ENCODE data around the gene VSTM2L. TPM values are rescaled to one million over a fixed set of nuclear protein-coding genes. Genes with fewer than 3 reads are reported as not detected.

VSTM2L gene
- total RNA-seq, 1 donor from 2014 or later, result 6.2 TPM

- Mint-ChIP-seq H3K36me3 (ENCODE audit: insufficient read depth) (no peaks in the 10 kb centered on the region), H3K4me3 (ENCODE audit: low read depth) (peak overlapping the region; percentile 73), H3K27me3 (peaks cover 53% of the 10 kb centered on the region), H3K9me3 (ENCODE audit: low read depth) (no peaks in the 10 kb centered on the region), H3K27ac (peak overlapping the region; percentile 94), H3K4me1 (ENCODE audit: low read depth) (peaks cover 6% of the 10 kb centered on the region)
- TF ChIP-seq CTCF (IDR thresholded peaks at IDR 0.05; ENCODE audit: unreplicated experiment), result no peak
- DNase-seq (ENCODE audit: low spot score, unreplicated experiment), result no peak
These were observed 11.4 kb downstream of the VSTM2L start for GRCh38 chr20:37914367-37914671.

GRCh38 chr20:37914672-37915433 lies 11.9 kb downstream of the VSTM2L start:
- peaks cover 53% of the 10 kb centered on the region for H3K27me3 Mint-ChIP-seq

GRCh38 chr20:37915434-37915787 lies 12.5 kb downstream of the VSTM2L start:
- no peak for DNase-seq (ENCODE audit: low spot score, unreplicated experiment)

More at GRCh38 chr20:37914672-37915433, 11.9 kb downstream of the VSTM2L start:
- H3K4me1 Mint-ChIP-seq (ENCODE audit: low read depth), result peaks cover 6% of the 10 kb centered on the region
- H3K27ac Mint-ChIP-seq, result peak overlapping the region; percentile 94
- H3K9me3 Mint-ChIP-seq (ENCODE audit: low read depth), result no peaks in the 10 kb centered on the region
- no peaks in the 10 kb centered on the region for H3K36me3 Mint-ChIP-seq (ENCODE audit: insufficient read depth)
- no peak for TF ChIP-seq CTCF (IDR thresholded peaks at IDR 0.05; ENCODE audit: unreplicated experiment)
- H3K4me3 Mint-ChIP-seq (ENCODE audit: low read depth), result peak overlapping the region; percentile 73
- DNase-seq (ENCODE audit: low spot score, unreplicated experiment), result peak; percentile 32

GRCh38 chr20:37915800-37916570 lies 13.1 kb downstream of the VSTM2L start:
- Mint-ChIP-seq H3K27ac (peak overlapping the region; percentile 33), H3K36me3 (ENCODE audit: insufficient read depth) (no peaks in the 10 kb centered on the region), H3K4me3 (ENCODE audit: low read depth) (peak overlapping the region; percentile 42), H3K4me1 (ENCODE audit: low read depth) (peaks cover 6% of the 10 kb centered on the region), H3K27me3 (peaks cover 53% of the 10 kb centered on the region), H3K9me3 (ENCODE audit: low read depth) (no peaks in the 10 kb centered on the region)
- DNase-seq (ENCODE audit: low spot score, unreplicated experiment), result no peak
- TF ChIP-seq CTCF (IDR thresholded peaks at IDR 0.05; ENCODE audit: unreplicated experiment), result no peak

More at GRCh38 chr20:37915434-37915787, 12.5 kb downstream of the VSTM2L start:
- Mint-ChIP-seq H3K4me3 (ENCODE audit: low read depth) (no peak overlapping the region), H3K36me3 (ENCODE audit: insufficient read depth) (no peaks in the 10 kb centered on the region), H3K27ac (no peak overlapping the region), H3K27me3 (peaks cover 53% of the 10 kb centered on the region), H3K9me3 (ENCODE audit: low read depth) (no peaks in the 10 kb centered on the region), H3K4me1 (ENCODE audit: low read depth) (peaks cover 6% of the 10 kb centered on the region)
- TF ChIP-seq CTCF (IDR thresholded peaks at IDR 0.05; ENCODE audit: unreplicated experiment), result no peak

GRCh38 chr20:37917461-37917860 lies 14.5 kb downstream of the VSTM2L start:
- H3K27me3 Mint-ChIP-seq, result peaks cover 43% of the 10 kb centered on the region
- no peaks in the 10 kb centered on the region for H3K36me3 Mint-ChIP-seq (ENCODE audit: insufficient read depth)
- DNase-seq (ENCODE audit: low spot score, unreplicated experiment), result no peak
- no peak overlapping the region for H3K4me3 Mint-ChIP-seq (ENCODE audit: low read depth)
- TF ChIP-seq CTCF (IDR thresholded peaks at IDR 0.05; ENCODE audit: unreplicated experiment), result no peak
- H3K9me3 Mint-ChIP-seq (ENCODE audit: low read depth), result no peaks in the 10 kb centered on the region
- peaks cover 6% of the 10 kb centered on the region for H3K4me1 Mint-ChIP-seq (ENCODE audit: low read depth)
- H3K27ac Mint-ChIP-seq, result no peak overlapping the region
